Measurements from ENCODE around the gene KIF3A.

KIF3A gene

GRCh38 chr5:132661231-132662003 is 75.9 kb downstream of the KIF3A start:
- no peak for DNase-seq

GRCh38 chr5:132659598-132660493 is 77.5 kb downstream of the KIF3A start:
- DNase-seq: no peak

GRCh38 chr5:132658381-132659302 is 78.7 kb downstream of the KIF3A start:
- DNase-seq: no peak

- DNase-seq: no peak
Observed at GRCh38 chr5:132657676-132658380, 79.5 kb downstream of the KIF3A start, which contains the start of gene IL13. Gene IL13 (plus strand): TSS chr5:132658173. CDS start chr5:132658187, 14 bp downstream.

GRCh38 chr5:132656774-132657355 is 80.5 kb downstream of the KIF3A start:
- no peak for DNase-seq

- no peak for DNase-seq
Observed at GRCh38 chr5:132655821-132656773, 81.2 kb downstream of the KIF3A start.

- DNase-seq: no peak
Observed at GRCh38 chr5:132653716-132654115, 83.6 kb downstream of the KIF3A start.

- no peak for DNase-seq
Observed at GRCh38 chr5:132651838-132652469, 85.4 kb downstream of the KIF3A start.

GRCh38 chr5:132648355-132648754 is 89.0 kb downstream of the KIF3A start:
- DNase-seq: no peak

- DNase-seq: no peak
Observed at GRCh38 chr5:132647473-132647872, 89.9 kb downstream of the KIF3A start.

GRCh38 chr5:132646583-132647266 is 90.6 kb downstream of the KIF3A start:
- no peak for DNase-seq

GRCh38 chr5:132644177-132644576 is 93.2 kb downstream of the KIF3A start:
- no peak for DNase-seq

Data from bone marrow (tissue), 2 donors.